Testis (tissue), 3 donors: Measurements from ENCODE around the gene CASR. TPM values are rescaled to one million over a fixed set of nuclear protein-coding genes. Genes with fewer than 3 reads are reported as not detected.
A peak's percentile ranks its signal among the peaks of the same experiment; 100 is the strongest.

Source experiments
- DNase-seq: peaks from one replicate; pipeline ENCODE4 v3.0.0-alpha.2; 2019
- H3K27ac ChIP-seq, 2 donors: fragments of 200-600 bp; sonication (generic); one replicate each; pipeline ENCODE4 v1.5.1; 2019
- H3K27me3 ChIP-seq: fragments of 200-600 bp; sonication (generic); one replicate; pipeline ENCODE4 v1.5.1; 2019
- H3K36me3 ChIP-seq: fragments of 200-600 bp; sonication (generic); one replicate; pipeline ENCODE4 v1.5.1; 2017; ENCODE audit warnings: low read depth; ENCODE audit errors: missing control alignments
- H3K4me1 ChIP-seq: fragments of 200-600 bp; sonication (generic); one replicate; pipeline ENCODE4 v1.5.1; 2019
- H3K4me3 ChIP-seq, 2 donors: fragments of 200-600 bp; sonication (generic); one replicate each; pipeline ENCODE4 v1.5.1; 2017 to 2019
- H3K9me3 ChIP-seq: fragments of 200-600 bp; sonication (generic); one replicate; pipeline ENCODE4 v1.5.1; 2017
- CTCF ChIP-seq, 3 experiments: fragments of 450-650 bp in 2 of 3; fragments of 200-600 bp in 1 of 3; sonication (generic) in 1 of 3; IDR thresholded peaks; one replicate each; pipeline ENCODE4 v1.5.1; 2016 to 2019; ENCODE audit warnings: antibody characterized with exemption in 3 of 3, mild to moderate bottlenecking in 2 of 3, moderate library complexity in 1 of 3
- POLR2A ChIP-seq: fragments of 450-650 bp; IDR thresholded peaks from one replicate; pipeline ENCODE4 v1.6.1; 2017; ENCODE audit warnings: antibody characterized with exemption, mild to moderate bottlenecking, moderate library complexity
- WGBS, 2 donors: methylation state at CpG; one replicate each; pipeline ENCODE4 v1.1.5; 2018; 5-methylcytosine and 5-hydroxymethylcytosine counted together
- intact Hi-C: fragments of 100-400 bp; cut with DNase I; formaldehyde crosslinking; loops from one replicate; pipeline ENCODE4 v1.15.1; 2023; ENCODE audit warnings: low total_unique reads
- polyA plus RNA-seq: library from polyadenylated mRNA; stranded (reverse); fragments of 350-450 nt; fragmentation: Illumina TruSeq; extraction: RNeasy Lipid Tissue Mini Kit (QIAGEN cat#74804); gene quantifications from one replicate; pipeline ENCODE4 v1.2.3, GENCODE V29; 2014; ENCODE audit warnings: low read depth, low replicate concordance; ENCODE audit not compliant: insufficient read depth
- total RNA-seq, 2 donors: library from RNA; depleted of rRNA; stranded (reverse); fragments of >200 nt; gene quantifications; one replicate each; pipeline ENCODE4 v1.2.3, GENCODE V29; 2016

The CASR gene
- total and polyA plus RNA-seq, 3 donors from 2014 or later: 0.30 to 1.4 (median 1.2) TPM

GRCh38 chr3:122258757-122259371 lies 75.4 kb downstream of the CASR start:
- WGBS, 2 donors: 25 to 48% methylated on average over 7 of the region's 7 CpGs
- H3K36me3 ChIP-seq: no peaks in the 10 kb centered on the region
- H3K4me1 ChIP-seq: no peaks in the 10 kb centered on the region
- peak; percentile 75 for DNase-seq
- TF ChIP-seq CTCF (IDR thresholded peaks at IDR 0.05) (peak; percentile 32 to 42 (median 35)), POLR2A (no peak)
- intact Hi-C loops: no loop called here
- no peaks in the 10 kb centered on the region for H3K9me3 ChIP-seq
- H3K27ac ChIP-seq: no peak overlapping the region
- H3K27me3 ChIP-seq: no peaks in the 10 kb centered on the region
- H3K4me3 ChIP-seq: no peak overlapping the region

- Histone ChIP-seq H3K27me3 (no peaks in the 10 kb centered on the region), H3K27ac (no peak overlapping the region), H3K4me1 (no peaks in the 10 kb centered on the region), H3K9me3 (no peaks in the 10 kb centered on the region), H3K4me3 (no peak overlapping the region), H3K36me3 (no peaks in the 10 kb centered on the region)
- TF ChIP-seq CTCF (IDR thresholded peaks at IDR 0.05) (no peak), POLR2A (no peak)
- no peak for DNase-seq
- intact Hi-C loops: no loop called here
- 64 to 89% methylated on average over 2 of the region's 2 CpGs for WGBS, 2 donors
Measured at GRCh38 chr3:122260206-122260605, 76.7 kb downstream of the CASR start.

- Histone ChIP-seq H3K27ac (no peak overlapping the region), H3K4me3 (no peak overlapping the region), H3K9me3 (no peaks in the 10 kb centered on the region), H3K36me3 (no peaks in the 10 kb centered on the region), H3K27me3 (no peaks in the 10 kb centered on the region), H3K4me1 (no peaks in the 10 kb centered on the region)
- no peak for TF ChIP-seq POLR2A
- 81 to 84% methylated on average over 2 of the region's 2 CpGs for WGBS, 2 donors
- intact Hi-C loops: no loop called here
- DNase-seq: no peak
Measured at GRCh38 chr3:122263058-122263457, 79.6 kb downstream of the CASR start.

GRCh38 chr3:122263974-122264588 lies 80.6 kb downstream of the CASR start:
- H3K9me3 ChIP-seq: no peaks in the 10 kb centered on the region
- H3K4me3 ChIP-seq: no peak overlapping the region
- DNase-seq: no peak
- H3K27ac ChIP-seq: no peak overlapping the region
- H3K27me3 ChIP-seq: no peaks in the 10 kb centered on the region
- TF ChIP-seq POLR2A: no peak
- no peak for TF ChIP-seq CTCF (IDR thresholded peaks at IDR 0.05)
- intact Hi-C loops: no loop called here
- no peaks in the 10 kb centered on the region for H3K36me3 ChIP-seq
- no peaks in the 10 kb centered on the region for H3K4me1 ChIP-seq

- H3K27ac ChIP-seq: no peak overlapping the region
- no peak overlapping the region for H3K4me3 ChIP-seq
- intact Hi-C loops: no loop called here
- no peaks in the 10 kb centered on the region for H3K9me3 ChIP-seq
- TF ChIP-seq POLR2A (no peak), CTCF (IDR thresholded peaks at IDR 0.05) (no peak)
- H3K36me3 ChIP-seq: no peaks in the 10 kb centered on the region
- no peaks in the 10 kb centered on the region for H3K4me1 ChIP-seq
- DNase-seq: no peak
- WGBS, 2 donors: 57 to 72% methylated on average over 3 of the region's 3 CpGs
- no peaks in the 10 kb centered on the region for H3K27me3 ChIP-seq
Measured at GRCh38 chr3:122265957-122266356, 82.5 kb downstream of the CASR start.
